ENCODE measurements around the gene OOEP.

- TF ChIP-seq YY1 (IDR thresholded peaks at IDR 0.05; ENCODE audit: insufficient read depth, insufficient read length) (no peak), ZNF274 (IDR thresholded peaks at IDR 0.05; ENCODE audit: low read depth, low read length) (no peak), SUZ12 (IDR thresholded peaks at IDR 0.05; ENCODE audit: extremely low read depth, insufficient read depth, insufficient read length) (no peak)
Observed at GRCh38 chr6:73329201-73329600, 40.5 kb downstream of the OOEP start.
